ENCODE results near the gene SLC7A10.

Gene SLC7A10

DNA sequence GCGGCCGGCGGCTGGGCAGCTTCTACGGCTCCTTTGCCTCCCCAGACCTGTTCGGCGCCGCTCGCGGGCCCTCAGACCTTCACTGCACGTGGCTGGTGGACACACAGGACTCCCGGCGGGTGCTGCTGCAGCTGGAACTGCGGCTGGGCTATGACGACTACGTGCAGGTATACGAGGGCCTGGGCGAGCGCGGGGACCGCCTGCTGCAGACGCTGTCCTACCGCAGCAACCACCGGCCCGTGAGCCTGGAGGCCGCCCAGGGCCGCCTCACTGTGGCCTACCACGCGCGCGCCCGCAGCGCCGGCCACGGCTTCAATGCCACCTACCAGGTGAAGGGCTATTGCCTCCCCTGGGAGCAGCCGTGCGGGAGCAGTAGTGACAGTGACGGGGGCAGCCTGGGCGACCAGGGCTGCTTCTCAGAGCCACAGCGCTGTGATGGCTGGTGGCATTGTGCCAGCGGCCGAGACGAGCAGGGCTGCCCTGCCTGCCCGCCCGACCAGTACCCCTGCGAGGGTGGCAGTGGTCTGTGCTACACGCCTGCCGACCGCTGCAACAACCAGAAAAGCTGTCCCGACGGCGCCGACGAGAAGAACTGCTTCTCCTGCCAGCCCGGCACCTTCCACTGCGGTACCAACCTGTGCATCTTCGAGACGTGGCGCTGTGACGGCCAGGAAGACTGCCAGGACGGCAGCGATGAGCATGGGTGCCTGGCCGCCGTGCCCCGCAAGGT, 20.0 kb downstream of the SLC7A10 start:
- TF ChIP-seq, protein P1, sequence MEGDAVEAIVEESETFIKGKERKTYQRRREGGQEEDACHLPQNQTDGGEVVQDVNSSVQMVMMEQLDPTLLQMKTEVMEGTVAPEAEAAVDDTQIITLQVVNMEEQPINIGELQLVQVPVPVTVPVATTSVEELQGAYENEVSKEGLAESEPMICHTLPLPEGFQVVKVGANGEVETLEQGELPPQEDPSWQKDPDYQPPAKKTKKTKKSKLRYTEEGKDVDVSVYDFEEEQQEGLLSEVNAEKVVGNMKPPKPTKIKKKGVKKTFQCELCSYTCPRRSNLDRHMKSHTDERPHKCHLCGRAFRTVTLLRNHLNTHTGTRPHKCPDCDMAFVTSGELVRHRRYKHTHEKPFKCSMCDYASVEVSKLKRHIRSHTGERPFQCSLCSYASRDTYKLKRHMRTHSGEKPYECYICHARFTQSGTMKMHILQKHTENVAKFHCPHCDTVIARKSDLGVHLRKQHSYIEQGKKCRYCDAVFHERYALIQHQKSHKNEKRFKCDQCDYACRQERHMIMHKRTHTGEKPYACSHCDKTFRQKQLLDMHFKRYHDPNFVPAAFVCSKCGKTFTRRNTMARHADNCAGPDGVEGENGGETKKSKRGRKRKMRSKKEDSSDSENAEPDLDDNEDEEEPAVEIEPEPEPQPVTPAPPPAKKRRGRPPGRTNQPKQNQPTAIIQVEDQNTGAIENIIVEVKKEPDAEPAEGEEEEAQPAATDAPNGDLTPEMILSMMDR (conservative IDR thresholded peaks at IDR 0.05; ENCODE audit: low read depth): no peak
- DNase-seq (ENCODE audit: low spot score): no peak
- ChIA-PET CTCF (interaction anchor here (0.6 kb wide), 1 partner anchor 338 kb away, joined by 3 read pairs; no protein-coding TSS in a partner anchor), POLR2A (ENCODE audit: low non-redundant PET) (no interaction called here)
- H3K27ac ChIP-seq: no peak overlapping the region

DNA sequence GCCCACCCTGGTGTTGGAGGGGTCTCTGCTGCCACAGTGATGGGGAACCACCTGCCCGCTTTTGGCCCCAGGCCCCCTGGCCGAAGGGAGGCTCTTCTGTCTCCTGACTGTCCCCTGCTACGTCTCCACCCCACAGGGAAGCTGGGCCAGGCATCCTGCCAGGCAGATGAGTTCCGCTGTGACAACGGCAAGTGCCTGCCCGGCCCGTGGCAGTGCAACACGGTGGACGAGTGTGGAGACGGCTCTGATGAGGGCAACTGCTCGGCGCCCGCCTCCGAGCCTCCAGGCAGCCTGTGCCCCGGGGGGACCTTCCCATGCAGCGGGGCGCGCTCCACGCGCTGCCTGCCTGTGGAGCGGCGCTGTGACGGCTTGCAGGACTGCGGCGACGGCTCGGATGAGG, 20.5 kb downstream of the SLC7A10 start:
- no peak overlapping the region for H3K27ac ChIP-seq
- no peak for DNase-seq (ENCODE audit: low spot score)
- TF ChIP-seq, protein P1 (conservative IDR thresholded peaks at IDR 0.05; ENCODE audit: low read depth): no peak
- ChIA-PET POLR2A (ENCODE audit: low non-redundant PET) (no interaction called here), CTCF (no interaction called here)

GRCh38 chr19:33204136-33204973, 21.3 kb downstream of the SLC7A10 start:
- H3K27ac ChIP-seq: no peak overlapping the region
- no peak for DNase-seq (ENCODE audit: low spot score)
- CTCF ChIA-PET: no interaction called here
- POLR2A ChIA-PET (ENCODE audit: low non-redundant PET): no interaction called here
- TF ChIP-seq, protein P1 (conservative IDR thresholded peaks at IDR 0.05; ENCODE audit: low read depth): no peak

DNA sequence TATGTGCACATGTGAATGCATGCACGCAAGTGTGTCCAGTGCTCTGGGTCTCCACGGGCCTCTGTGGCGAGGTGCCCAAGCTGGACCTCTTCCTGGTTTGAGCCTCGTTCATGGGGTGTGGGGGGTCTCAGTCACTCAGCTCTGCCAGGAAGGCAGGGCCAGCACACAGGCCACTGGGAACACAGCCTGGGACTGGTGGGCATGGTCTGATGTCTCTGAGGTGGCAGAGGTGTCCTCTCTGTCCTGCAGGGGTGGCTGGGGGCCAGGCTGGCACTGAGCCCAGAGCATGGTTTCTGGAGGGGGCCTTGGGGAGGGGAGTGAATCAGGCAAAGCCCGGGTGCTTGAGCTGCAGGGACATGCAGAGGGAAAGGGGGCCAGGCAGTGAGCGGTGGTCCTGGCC, 22.1 kb downstream of the SLC7A10 start:
- ChIA-PET POLR2A (ENCODE audit: low non-redundant PET) (no interaction called here), CTCF (no interaction called here)
- H3K27ac ChIP-seq: no peak overlapping the region
- no peak for DNase-seq (ENCODE audit: low spot score)
- TF ChIP-seq, protein P1 (conservative IDR thresholded peaks at IDR 0.05; ENCODE audit: low read depth): no peak

GRCh38 chr19:33202546-33203507, 22.8 kb downstream of the SLC7A10 start:
- CTCF ChIA-PET: interaction anchor here (0.9 kb wide), 1 partner anchor 204 kb away, joined by 5 read pairs; no protein-coding TSS in a partner anchor
- DNase-seq (ENCODE audit: low spot score): no peak
- POLR2A ChIA-PET (ENCODE audit: low non-redundant PET): no interaction called here
- TF ChIP-seq, protein P1 (conservative IDR thresholded peaks at IDR 0.05; ENCODE audit: low read depth): no peak
- no peak overlapping the region for H3K27ac ChIP-seq
